SK-N-SH (cell line): ENCODE results near the gene GATM. TPM values are rescaled to one million over a fixed set of nuclear protein-coding genes. Genes with fewer than 3 reads are reported as not detected.
"Not testable (repeated sequence)": the region's sequence is repeated elsewhere in the genome, so short reads cannot be mapped to it uniquely, and the experiment has no call there.

Experiments
- CTCF ChIA-PET: fragments of 300-600, 350-600 bp; formaldehyde crosslinking; extraction: SDS; loops from one replicate; lab custom pipeline; 2021; lab: Yijun Ruan, JAX
- POLR2A ChIA-PET: fragments of 350-600 bp; sonication (Branson Sonifier 250); formaldehyde crosslinking; extraction: SDS; loops from one replicate; lab custom pipeline; 2020; ENCODE audit warnings: antibody characterized with exemption, inconsistent platforms; lab: Yijun Ruan, JAX
- DNase-seq: peaks from one replicate; pipeline ENCODE4 v3.0.0; 2012
- H2AFZ ChIP-seq: fragments of 200-600 bp; sonication (generic); 2 replicates; pipeline ENCODE4 v1.8.1; 2016; ENCODE audit warnings: antibody characterized with exemption, mild to moderate bottlenecking, low read depth
- H3F3A ChIP-seq: fragments of 200-600 bp; sonication (generic); replicated peaks from 2 replicates; pipeline ENCODE3; 2016; ENCODE audit warnings: antibody characterized with exemption, mild to moderate bottlenecking; ENCODE audit not compliant: insufficient read depth
- H3K27ac ChIP-seq, 2 experiments: fragments of 200-500 bp in 1 of 2; fragments of 200-600 bp in 1 of 2; sonication (Bioruptor generic) in 1 of 2; sonication (generic), shearing (Covaris generic) in 1 of 2; 2 replicates each; pipeline versions ENCODE4 v1.5.1 to v1.6.1; 2014 to 2016; ENCODE audit warnings: low read depth in 2 of 2, inconsistent platforms in 1 of 2, low read length in 1 of 2, mild to moderate bottlenecking in 1 of 2, mixed read lengths in 1 of 2
- H3K27me3 ChIP-seq: fragments of 200-600 bp; sonication (generic), shearing (Covaris generic); 2 replicates; pipeline ENCODE4 v1.6.1; 2016; ENCODE audit warnings: mixed run types; ENCODE audit not compliant: insufficient read depth
- H3K36me3 ChIP-seq, 2 experiments: fragments of 200-500 bp in 1 of 2; fragments of 200-600 bp in 1 of 2; sonication (Bioruptor generic) in 1 of 2; sonication (generic) in 1 of 2; replicated peaks in 1 of 2; 2 replicates each; pipeline versions ENCODE3 to v1.5.1; 2014 to 2016; ENCODE audit warnings: low read length in 1 of 2, mild to moderate bottlenecking in 1 of 2; ENCODE audit not compliant: insufficient read depth in 2 of 2, control insufficient read depth in 1 of 2
- H3K4me1 ChIP-seq, 2 experiments: fragments of 200-500 bp in 1 of 2; fragments of 200-600 bp in 1 of 2; sonication (Bioruptor generic) in 1 of 2; sonication (generic), shearing (Covaris generic) in 1 of 2; 2 replicates each; pipeline versions ENCODE4 v1.5.1 to v1.6.1; 2014 to 2016; ENCODE audit warnings: low read depth in 1 of 2, low read length in 1 of 2, mixed run types in 1 of 2; ENCODE audit not compliant: insufficient read depth in 2 of 2, control insufficient read depth in 1 of 2
- H3K4me2 ChIP-seq: fragments of 200-600 bp; sonication (generic), shearing (Covaris generic); 2 replicates; pipeline ENCODE4 v1.6.1; 2017; ENCODE audit warnings: mixed run types
- H3K4me3 ChIP-seq, 2 experiments: fragments of 200-500 bp in 1 of 2; fragments of 200-600 bp in 1 of 2; sonication (Bioruptor generic) in 1 of 2; sonication (generic), shearing (Covaris generic) in 1 of 2; 2 replicates each; pipeline versions ENCODE4 v1.5.1 to v1.8.1; 2014 to 2016; ENCODE audit warnings: low read depth in 2 of 2, inconsistent platforms in 1 of 2, low read length in 1 of 2, mild to moderate bottlenecking in 1 of 2, mixed read lengths in 1 of 2, moderate library complexity in 1 of 2
- H3K79me2 ChIP-seq: fragments of 200-600 bp; sonication (generic); 2 replicates; pipeline ENCODE4 v1.8.1; 2017; ENCODE audit warnings: mild to moderate bottlenecking; ENCODE audit not compliant: insufficient read depth
- H3K9ac ChIP-seq: fragments of 200-600 bp; sonication (generic); 2 replicates; pipeline ENCODE4 v1.6.1; 2017; ENCODE audit warnings: mixed run types
- H3K9me2 ChIP-seq: fragments of 200-600 bp; sonication (generic); 2 replicates; pipeline ENCODE4 v1.6.1; 2017; ENCODE audit warnings: mixed run types
- H3K9me3 ChIP-seq: fragments of 200-600 bp; sonication (generic); 2 replicates; pipeline ENCODE4 v1.6.1; 2017; ENCODE audit warnings: mixed run types, mild to moderate bottlenecking, moderate library complexity
- H4K20me1 ChIP-seq: fragments of 200-600 bp; sonication (generic); 2 replicates; pipeline ENCODE4 v1.6.1; 2017; ENCODE audit warnings: mild to moderate bottlenecking, mixed run types; ENCODE audit not compliant: insufficient read depth
- CHD2 ChIP-seq: fragments of 150-350 bp; IDR thresholded peaks from 2 replicates; pipeline ENCODE4 v1.6.1; 2018; ENCODE audit warnings: low read length; ENCODE audit not compliant: partially characterized antibody
- EP300 ChIP-seq, 2 experiments: IDR thresholded peaks; 2 replicates each; pipeline versions ENCODE4 v1.4.0 to v1.6.1; 2012; ENCODE audit warnings: borderline replicate concordance in 1 of 2, low read depth in 1 of 2, low read length in 1 of 2
- FOXJ3 ChIP-seq: sonication (generic); formaldehyde crosslinking; IDR thresholded peaks from 2 replicates; pipeline ENCODE4 v1.5.1; 2020; ENCODE audit warnings: mild to moderate bottlenecking, missing genetic modification reagents
- GABPA ChIP-seq: IDR thresholded peaks from 2 replicates; pipeline ENCODE4 v1.4.0; 2012; ENCODE audit warnings: low read depth, mild to moderate bottlenecking
- GATA2 ChIP-seq: sonication (generic); formaldehyde crosslinking; IDR thresholded peaks from 2 replicates; pipeline ENCODE4 v1.5.0; 2020; ENCODE audit warnings: mild to moderate bottlenecking, missing genetic modification reagents
- JUND ChIP-seq: IDR thresholded peaks from 2 replicates; pipeline ENCODE4 v1.4.0; 2012
- MAX ChIP-seq: IDR thresholded peaks from 2 replicates; pipeline ENCODE4 v1.4.0; 2012; ENCODE audit warnings: low read depth
- MXI1 ChIP-seq: IDR thresholded peaks from 2 replicates; pipeline ENCODE4 v1.6.1; 2012; ENCODE audit warnings: mild to moderate bottlenecking, low read depth, low read length, improper control_type of control experiment
- PBX3 ChIP-seq: IDR thresholded peaks from 2 replicates; pipeline ENCODE4; 2012
- REST ChIP-seq: IDR thresholded peaks from 2 replicates; pipeline ENCODE4 v1.6.1; 2012; ENCODE audit warnings: mild to moderate bottlenecking, low read depth, low read length, moderate library complexity
- RFX5 ChIP-seq: IDR thresholded peaks from 2 replicates; pipeline ENCODE4 v1.6.1; 2012; ENCODE audit warnings: mild to moderate bottlenecking, improper control_type of control experiment, low read length
- SMC3 ChIP-seq: IDR thresholded peaks from 2 replicates; pipeline ENCODE4 v1.6.1; 2012; ENCODE audit warnings: low read depth, low read length, improper control_type of control experiment
- TAF1 ChIP-seq: IDR thresholded peaks from 2 replicates; pipeline ENCODE4 v1.6.1; 2012; ENCODE audit warnings: low read depth, mild to moderate bottlenecking, low read length, moderate library complexity, borderline replicate concordance
- TEAD4 ChIP-seq: IDR thresholded peaks from 2 replicates; pipeline ENCODE4 v1.4.0; 2012; ENCODE audit warnings: mild to moderate bottlenecking, borderline replicate concordance; ENCODE audit not compliant: insufficient read depth
- USF1 ChIP-seq: IDR thresholded peaks from 2 replicates; pipeline ENCODE4 v1.4.0; 2012; ENCODE audit warnings: low read depth, borderline replicate concordance
- ZBTB33 ChIP-seq: IDR thresholded peaks from 2 replicates; pipeline ENCODE4 v1.4.0; 2012; ENCODE audit warnings: low read depth, borderline replicate concordance
- WGBS: methylation state at CpG from one replicate; pipeline ENCODE4 v1.1.6; 2017; ENCODE audit warnings: low lambda C conversion rate; 5-methylcytosine and 5-hydroxymethylcytosine counted together
- polyA plus RNA-seq, 3 experiments: library from polyadenylated mRNA; depleted of rRNA; stranded (reverse); fragments of >200 nt; gene quantifications; 2 replicates each; pipeline ENCODE4 v1.2.3, GENCODE V29; 2012

GATM gene
- polyA plus RNA-seq, 1 of the 3 experiments (the other 2 are of a cell fraction): 0.58 TPM

GRCh38 chr15:45314960-45315359 lies 63.4 kb downstream of the GATM start:
- Histone ChIP-seq H3K9me3 (no peaks in the 10 kb centered on the region), H3K79me2 (no peaks in the 10 kb centered on the region), H2AFZ (no peak overlapping the region), H3K27ac (no peak overlapping the region), H3K27me3 (no peaks in the 10 kb centered on the region; the same call in 1 of the 2 replicates), H3K9ac (no peak overlapping the region), H3F3A (no peaks in the 10 kb centered on the region), H4K20me1 (no peaks in the 10 kb centered on the region), H3K4me1 (no peaks in the 10 kb centered on the region), H3K4me3 (no peak overlapping the region), H3K36me3 (no peaks in the 10 kb centered on the region), H3K9me2 (no peaks in the 10 kb centered on the region), H3K4me2 (no peak overlapping the region)
- TF ChIP-seq MAX (no peak), CHD2 (no peak), RFX5 (no peak), ZBTB33 (no peak), GABPA (no peak), TEAD4 (no peak), SMC3 (no peak), TAF1 (no peak), GATA2 (no peak), EP300 (IDR thresholded peaks at IDR 0.05; ENCODE audit: borderline replicate concordance in 1 of 2, low read depth in 1 of 2, low read length in 1 of 2) (no peak), PBX3 (no peak), REST (no peak), JUND (no peak), FOXJ3 (no peak), USF1 (no peak), MXI1 (no peak)
- no peak for DNase-seq
- CTCF ChIA-PET: interaction anchor here (1.1 to 1.9 kb wide), 2 partner anchors 84 to 143 kb away, joined by 3 to 7 read pairs; no protein-coding TSS in a partner anchor
- POLR2A ChIA-PET: no interaction called here
- 78% methylated on average over 13 of the region's 13 CpGs for WGBS

GRCh38 chr15:45314117-45314516 lies 64.2 kb downstream of the GATM start:
- 49% methylated on average over 6 of the region's 31 CpGs for WGBS
- H2AFZ ChIP-seq, H3K9me2 ChIP-seq, H3K4me3 ChIP-seq, H3K9me3 ChIP-seq, DNase-seq, H3K36me3 ChIP-seq, H3K27ac ChIP-seq, H3K4me2 ChIP-seq, POLR2A ChIA-PET, H3K27me3 ChIP-seq, H3K9ac ChIP-seq, H3K79me2 ChIP-seq, H4K20me1 ChIP-seq, H3K4me1 ChIP-seq, H3F3A ChIP-seq: not testable (repeated sequence)
- CTCF ChIA-PET: interaction anchor here (1.1 kb wide), 1 partner anchor 85 kb away, joined by 3 read pairs; no protein-coding TSS in a partner anchor
